ENCODE results near the gene CDV3. TPM values are rescaled to one million over a fixed set of nuclear protein-coding genes. Genes with fewer than 3 reads are reported as not detected.
A peak's percentile ranks its signal among the peaks of the same experiment; 100 is the strongest.

CDV3 gene
- total RNA-seq, 2 donors from 2014 or later: 114 to 118 TPM

- TF ChIP-seq CTCF (conservative IDR thresholded peaks at IDR 0.05): no peak
- Mint-ChIP-seq H3K4me3 (no peak overlapping the region), H3K36me3 (ENCODE audit: low read depth) (peaks cover 6% of the 10 kb centered on the region), H3K9me3 (no peaks in the 10 kb centered on the region), H3K4me1 (peaks cover 7% of the 10 kb centered on the region), H3K27me3 (ENCODE audit: insufficient read depth) (no peaks in the 10 kb centered on the region), H3K27ac (no peak overlapping the region)
- Histone ChIP-seq H3K27ac (ENCODE audit: low read depth, low read length) (no peak overlapping the region), H3K27me3 (ENCODE audit: control insufficient read depth, insufficient read depth, low read length, poor library complexity, severe bottlenecking) (no peaks in the 10 kb centered on the region), H3K4me1 (ENCODE audit: control insufficient read depth, insufficient read depth, low read length) (peaks cover 4% of the 10 kb centered on the region), H3K4me3 (ENCODE audit: low read length) (no peak overlapping the region), H3K36me3 (ENCODE audit: control insufficient read depth, insufficient read depth, low read length) (peaks cover 11% of the 10 kb centered on the region), H3K9ac (ENCODE audit: extremely low read depth, low read length, poor library complexity, severe bottlenecking) (no peak overlapping the region), H3K9me3 (ENCODE audit: control insufficient read depth, low read length) (no peaks in the 10 kb centered on the region)
- WGBS, 2 experiments (ENCODE audit: insufficient coverage in 1 of 2, insufficient read length in 1 of 2): 90 to 91% methylated on average over 1 to 2 of the region's 2 CpGs
- DNase-seq: no peak
These were observed 2.6 kb upstream of the CDV3 start for GRCh38 chr3:133570937-133571320.

- H3K4me1 ChIP-seq (ENCODE audit: control insufficient read depth, insufficient read depth, low read length): peaks cover 4% of the 10 kb centered on the region
- TF ChIP-seq CTCF (conservative IDR thresholded peaks at IDR 0.05): no peak
- H3K4me3 Mint-ChIP-seq: peak overlapping the region; percentile 85
- peaks cover 15% of the 10 kb centered on the region for H3K4me1 Mint-ChIP-seq
- 88 to 93% methylated on average over 10 to 19 of the region's 19 CpGs for WGBS, 2 experiments (ENCODE audit: insufficient coverage in 1 of 2, insufficient read length in 1 of 2)
- no peaks in the 10 kb centered on the region for H3K9me3 ChIP-seq (ENCODE audit: control insufficient read depth, low read length)
- peak overlapping the region; percentile 33 for H3K27ac ChIP-seq (ENCODE audit: low read depth, low read length)
- H3K36me3 Mint-ChIP-seq (ENCODE audit: low read depth): peaks cover 18% of the 10 kb centered on the region
- H3K27ac Mint-ChIP-seq: peak overlapping the region; percentile 84
- peaks cover 22% of the 10 kb centered on the region for H3K36me3 ChIP-seq (ENCODE audit: control insufficient read depth, insufficient read depth, low read length)
- H3K27me3 Mint-ChIP-seq (ENCODE audit: insufficient read depth): no peaks in the 10 kb centered on the region
- no peaks in the 10 kb centered on the region for H3K27me3 ChIP-seq (ENCODE audit: control insufficient read depth, insufficient read depth, low read length, poor library complexity, severe bottlenecking)
- no peak overlapping the region for H3K9ac ChIP-seq (ENCODE audit: extremely low read depth, low read length, poor library complexity, severe bottlenecking)
- DNase-seq: no peak
- H3K4me3 ChIP-seq (ENCODE audit: low read length): peak overlapping the region; percentile 69
- H3K9me3 Mint-ChIP-seq: no peaks in the 10 kb centered on the region
These were observed 1.1 kb upstream of the CDV3 start for GRCh38 chr3:133572158-133573053.

- H3K27me3 ChIP-seq (ENCODE audit: control insufficient read depth, insufficient read depth, low read length, poor library complexity, severe bottlenecking): no peaks in the 10 kb centered on the region
- H3K27ac Mint-ChIP-seq: peak overlapping the region; percentile 84
- peak overlapping the region; percentile 85 for H3K4me3 Mint-ChIP-seq
- H3K4me1 Mint-ChIP-seq: peaks cover 15% of the 10 kb centered on the region
- H3K36me3 Mint-ChIP-seq (ENCODE audit: low read depth): peaks cover 25% of the 10 kb centered on the region
- peak overlapping the region; percentile 45 for H3K9ac ChIP-seq (ENCODE audit: extremely low read depth, low read length, poor library complexity, severe bottlenecking)
- peak overlapping the region; percentile 96 for H3K27ac ChIP-seq (ENCODE audit: low read depth, low read length)
- H3K9me3 Mint-ChIP-seq: no peaks in the 10 kb centered on the region
- H3K4me1 ChIP-seq (ENCODE audit: control insufficient read depth, insufficient read depth, low read length): peaks cover 3% of the 10 kb centered on the region
- DNase-seq: peak; percentile 100
- H3K9me3 ChIP-seq (ENCODE audit: control insufficient read depth, low read length): no peaks in the 10 kb centered on the region
- peak; percentile 42 for TF ChIP-seq CTCF (conservative IDR thresholded peaks at IDR 0.05)
- H3K36me3 ChIP-seq (ENCODE audit: control insufficient read depth, insufficient read depth, low read length): peaks cover 30% of the 10 kb centered on the region
- 0% methylated on average over 23 to 33 of the region's 33 CpGs for WGBS, 2 experiments (ENCODE audit: insufficient coverage in 1 of 2, insufficient read length in 1 of 2)
- H3K27me3 Mint-ChIP-seq (ENCODE audit: insufficient read depth): no peaks in the 10 kb centered on the region
- H3K4me3 ChIP-seq (ENCODE audit: low read length): peak overlapping the region; percentile 69
These were observed 345 bp upstream of the CDV3 start for GRCh38 chr3:133573054-133573628.
